ENCODE data around the gene PAX3. TPM values are rescaled to one million over a fixed set of nuclear protein-coding genes. Genes with fewer than 3 reads are reported as not detected.

Gene PAX3
- total and polyA plus RNA-seq, 9 of the 15 experiments (the other 6 are each of a cell fraction or from before 2014, with no cell fraction given) = not detected

- Histone ChIP-seq H3K27ac (ENCODE audit: extremely low read depth, low read depth, low read length) (no peak overlapping the region), H3K9me3 (replicated peaks; ENCODE audit: control insufficient read depth, insufficient read depth, low read depth, low read length) (no peaks in the 10 kb centered on the region), H3K79me2 (ENCODE audit: control insufficient read depth, insufficient read depth, low read length) (no peaks in the 10 kb centered on the region), H3K9ac (ENCODE audit: insufficient read depth in 1 of 2, low read depth in 2 of 2, low read length in 2 of 2) (no peak overlapping the region), H4K20me1 (replicated peaks; ENCODE audit: control insufficient read depth, insufficient read depth, low read length) (no peaks in the 10 kb centered on the region), H3K4me3 (no peak overlapping the region), H3K4me2 (ENCODE audit: insufficient read depth, low read length) (no peak overlapping the region), H3K9me1 (ENCODE audit: control insufficient read depth, insufficient read depth, low read length) (no peaks in the 10 kb centered on the region), H3K36me3 (ENCODE audit: control insufficient read depth, insufficient read depth, low read length) (no peaks in the 10 kb centered on the region), H3K4me1 (replicated peaks in 1 of 2; ENCODE audit: control insufficient read depth in 2 of 2, insufficient read depth in 2 of 2, low read length in 2 of 2) (no peaks in the 10 kb centered on the region), H3K27me3 (ENCODE audit: control insufficient read depth in 2 of 2, insufficient read depth in 2 of 2, low read length in 2 of 2) (no peaks in the 10 kb centered on the region), H2AFZ (ENCODE audit: low read depth, low read length) (no peak overlapping the region)
- CTCF ChIA-PET (ENCODE audit: low intra/inter-chr PET ratio) = no interaction called here
- 0% methylated on average over 2 of the region's 4 CpGs for WGBS (ENCODE audit: insufficient coverage, low coverage, missing lambda C conversion rate)
- no TSS peak for BruUV-seq (replicated peaks)
- in situ Hi-C loops (cut with MboI) (no loop called here), intact Hi-C loops (cut with micrococcal nuclease) (no loop called here)
- TF ChIP-seq RHOXF2B (CRISPR knock-in tag; conservative IDR thresholded peaks at IDR 0.05) (no peak), KAT8 (IDR thresholded peaks at IDR 0.05; ENCODE audit: low read depth) (no peak), MXI1 (IDR thresholded peaks at IDR 0.05; ENCODE audit: low read depth, low read length) (no peak), DACH1 (IDR thresholded peaks at IDR 0.05; ENCODE audit: partially characterized antibody) (no peak), PHF20 (IDR thresholded peaks at IDR 0.05; ENCODE audit: partially characterized antibody) (no peak), CREBBP (IDR thresholded peaks at IDR 0.05; ENCODE audit: low read depth, low read length) (no peak), OTX1 (CRISPR knock-in tag; IDR thresholded peaks at IDR 0.05) (no peak), RERE (CRISPR knock-in tag; IDR thresholded peaks at IDR 0.05; ENCODE audit: borderline replicate concordance) (no peak), CBFA2T2 (conservative IDR thresholded peaks at IDR 0.05) (no peak), E2F8 (IDR thresholded peaks at IDR 0.05; ENCODE audit: low read depth, partially characterized antibody) (no peak), TEAD2 (tag; IDR thresholded peaks at IDR 0.05) (no peak), MEIS2 (IDR thresholded peaks at IDR 0.05; ENCODE audit: partially characterized antibody) (no peak), SIX5 (IDR thresholded peaks at IDR 0.05; ENCODE audit: borderline replicate concordance in 1 of 2, insufficient read depth in 1 of 2, low read depth in 1 of 2, low read length in 2 of 2) (no peak), HOXB6 (CRISPR knock-in tag; IDR thresholded peaks at IDR 0.05; ENCODE audit: borderline replicate concordance) (no peak), CXXC5 (CRISPR knock-in tag; IDR thresholded peaks at IDR 0.05) (no peak), TCF3 (CRISPR knock-in tag; IDR thresholded peaks at IDR 0.05) (no peak)
- FAIRE-seq (no peak), ATAC-seq (no peak), DNase-seq (ENCODE audit: extremely low read depth in 1 of 4, low spot score in 3 of 4) (no peak)
- POLR2A ChIA-PET = no interaction called here
Measured at GRCh38 chr2:222239091-222239490, 59.7 kb downstream of the PAX3 start.
